Prostate gland (tissue), 2 donors: ENCODE data around the gene F2RL2. TPM values are rescaled to one million over a fixed set of nuclear protein-coding genes. Genes with fewer than 3 reads are reported as not detected.

ENCODE experiments used
- DNase-seq: peaks from one replicate; pipeline ENCODE4 v3.0.0-alpha.2; 2019; ENCODE audit warnings: low spot score
- H3K27ac ChIP-seq, 2 donors: fragments of 200-600 bp; sonication (generic); 2 replicates each; pipeline ENCODE4 v1.5.1; 2017 to 2019
- H3K27me3 ChIP-seq: fragments of 200-600 bp; sonication (generic); replicated peaks from 2 replicates; pipeline ENCODE4 v1.5.1; 2019; ENCODE audit not compliant: insufficient read depth
- H3K36me3 ChIP-seq, 2 donors: fragments of 200-600 bp; sonication (generic); 1 replicate in 1 of 2; 2 replicates in 1 of 2; pipeline versions ENCODE4 v1.5.1 to v1.8.1; 2017 to 2019
- H3K4me1 ChIP-seq: fragments of 200-600 bp; sonication (generic); replicated peaks from 2 replicates; pipeline ENCODE4 v1.5.1; 2019
- H3K4me3 ChIP-seq, 2 donors: fragments of 200-600 bp; sonication (generic); 2 replicates each; pipeline ENCODE4 v1.5.1; 2017 to 2019
- H3K9me3 ChIP-seq: fragments of 200-600 bp; sonication (generic); 2 replicates; pipeline ENCODE4 v1.5.1; 2017
- CTCF ChIP-seq, 4 experiments: fragments of 200-600 bp in 2 of 4; fragments of 450-650 bp in 2 of 4; sonication (generic) in 2 of 4; IDR thresholded peaks; 1 replicate in 3 of 4; 2 replicates in 1 of 4; pipeline ENCODE4 v1.5.1; 2016 to 2019; ENCODE audit warnings: antibody characterized with exemption in 4 of 4, mild to moderate bottlenecking in 2 of 4, moderate library complexity in 2 of 4
- POLR2A ChIP-seq: fragments of 450-650 bp; IDR thresholded peaks from one replicate; pipeline ENCODE4 v1.6.1; 2016; ENCODE audit warnings: antibody characterized with exemption, mild to moderate bottlenecking
- POLR2AphosphoS5 ChIP-seq: sonication (generic); formaldehyde crosslinking; IDR thresholded peaks from one replicate; pipeline ENCODE4 v1.6.1; 2017; ENCODE audit warnings: antibody characterized with exemption
- WGBS: methylation state at CpG from one replicate; pipeline ENCODE4 v1.1.5; 2018; 5-methylcytosine and 5-hydroxymethylcytosine counted together
- intact Hi-C: fragments of 100-400 bp; cut with DNase I; formaldehyde crosslinking; loops from one replicate; pipeline ENCODE4 v1.14.2; 2022
- total RNA-seq, 2 donors: library from RNA; depleted of rRNA; stranded (reverse); fragments of >200 nt; gene quantifications; one replicate each; pipeline ENCODE4 v1.1.0, GENCODE V29; 2016

The F2RL2 gene
- total RNA-seq, 2 donors from 2014 or later, result not detected

- no peak for DNase-seq
- Histone ChIP-seq H3K4me1 (no peaks in the 10 kb centered on the region), H3K9me3 (no peaks in the 10 kb centered on the region), H3K27ac (no peak overlapping the region), H3K4me3 (no peak overlapping the region), H3K36me3 (no peaks in the 10 kb centered on the region), H3K27me3 (no peaks in the 10 kb centered on the region)
- WGBS, result 75% methylated on average over 4 of the region's 4 CpGs
- TF ChIP-seq POLR2AphosphoS5 (no peak), POLR2A (no peak), CTCF (IDR thresholded peaks at IDR 0.05) (no peak)
- intact Hi-C loops, result loop anchor here (5.0 kb wide), 1 partner anchor 172 kb away; no protein-coding TSS in a partner anchor
Observed at GRCh38 chr5:76600716-76601115, 22.5 kb downstream of the F2RL2 start.

- H3K27ac ChIP-seq, result no peak overlapping the region
- H3K36me3 ChIP-seq, result no peaks in the 10 kb centered on the region
- no peaks in the 10 kb centered on the region for H3K27me3 ChIP-seq
- intact Hi-C loops, result no loop called here
- H3K4me3 ChIP-seq, result no peak overlapping the region
- 96% methylated on average over 2 of the region's 2 CpGs for WGBS
- DNase-seq, result no peak
- TF ChIP-seq POLR2AphosphoS5 (no peak), POLR2A (no peak), CTCF (IDR thresholded peaks at IDR 0.05) (no peak)
- H3K9me3 ChIP-seq, result no peaks in the 10 kb centered on the region
- H3K4me1 ChIP-seq, result no peaks in the 10 kb centered on the region
Observed at GRCh38 chr5:76598531-76598930, 24.7 kb downstream of the F2RL2 start.

GRCh38 chr5:76595755-76596481, 27.3 kb downstream of the F2RL2 start:
- Histone ChIP-seq H3K9me3 (no peaks in the 10 kb centered on the region), H3K4me1 (no peaks in the 10 kb centered on the region), H3K36me3 (no peaks in the 10 kb centered on the region), H3K27me3 (no peaks in the 10 kb centered on the region), H3K4me3 (no peak overlapping the region), H3K27ac (no peak overlapping the region)
- TF ChIP-seq POLR2A (no peak), POLR2AphosphoS5 (no peak), CTCF (IDR thresholded peaks at IDR 0.05) (no peak)
- no peak for DNase-seq
- intact Hi-C loops, result no loop called here
- 91% methylated on average over 3 of the region's 3 CpGs for WGBS

GRCh38 chr5:76594107-76594506, 29.1 kb downstream of the F2RL2 start:
- intact Hi-C loops, result no loop called here
- H3K4me1 ChIP-seq, result no peaks in the 10 kb centered on the region
- DNase-seq, result no peak
- no peaks in the 10 kb centered on the region for H3K27me3 ChIP-seq
- no peak overlapping the region for H3K27ac ChIP-seq
- TF ChIP-seq CTCF (IDR thresholded peaks at IDR 0.05), result no peak
- no peak for TF ChIP-seq POLR2A
- no peak for TF ChIP-seq POLR2AphosphoS5
- 73% methylated on average over 4 of the region's 4 CpGs for WGBS
- H3K4me3 ChIP-seq, result no peak overlapping the region
- no peaks in the 10 kb centered on the region for H3K36me3 ChIP-seq
- H3K9me3 ChIP-seq, result no peaks in the 10 kb centered on the region

GRCh38 chr5:76592692-76593091, 30.5 kb downstream of the F2RL2 start:
- intact Hi-C loops, result no loop called here
- 61% methylated on average over 3 of the region's 3 CpGs for WGBS
- no peak for DNase-seq
- Histone ChIP-seq H3K27me3 (no peaks in the 10 kb centered on the region), H3K36me3 (no peaks in the 10 kb centered on the region), H3K27ac (no peak overlapping the region), H3K4me3 (no peak overlapping the region), H3K4me1 (no peaks in the 10 kb centered on the region), H3K9me3 (no peaks in the 10 kb centered on the region)
- TF ChIP-seq POLR2AphosphoS5 (no peak), CTCF (IDR thresholded peaks at IDR 0.05) (no peak), POLR2A (no peak)
